Lower leg skin (tissue), 4 donors: Measurements from ENCODE around the gene LIX1. TPM values are rescaled to one million over a fixed set of nuclear protein-coding genes. Genes with fewer than 3 reads are reported as not detected.
"Not testable (repeated sequence)": the region's sequence is repeated elsewhere in the genome, so short reads cannot be mapped to it uniquely, and the experiment has no call there.

ENCODE experiments used
- DNase-seq, 2 donors: peaks; one replicate each; pipeline ENCODE4 v3.0.0-alpha.2; 2019; ENCODE audit warnings: low spot score in 2 of 2
- H3K4me3 ChIP-seq: fragments of 200-600 bp; sonication (generic); 2 replicates; pipeline ENCODE4 v1.5.1; 2017; ENCODE audit warnings: mild to moderate bottlenecking, low read depth; ENCODE audit not compliant: poor library complexity, severe bottlenecking
- POLR2A ChIP-seq, 2 donors: fragments of 450-650 bp; IDR thresholded peaks; one replicate each; pipeline ENCODE4 v1.6.1; 2016 to 2017; ENCODE audit warnings: antibody characterized with exemption in 2 of 2, mild to moderate bottlenecking in 1 of 2, moderate library complexity in 1 of 2
- WGBS, 2 donors: methylation state at CpG; one replicate each; pipeline ENCODE4 v1.1.5; 2018; 5-methylcytosine and 5-hydroxymethylcytosine counted together
- intact Hi-C: fragments of 100-400 bp; cut with DNase I; formaldehyde crosslinking; loops from one replicate; pipeline ENCODE4 v1.15.0; 2023; ENCODE audit warnings: low total_unique reads
- total RNA-seq, 4 donors: library from RNA; depleted of rRNA; stranded (reverse); fragments of >200 nt; gene quantifications; one replicate each; pipeline ENCODE4 v1.1.0, GENCODE V29; 2016
- TF ChIP-seq, protein P1 (sequence below), 3 donors: fragments of 450-650 bp; IDR thresholded peaks; one replicate each; pipeline ENCODE4 v1.5.1; 2016; ENCODE audit warnings: antibody characterized with exemption in 3 of 3, mild to moderate bottlenecking in 3 of 3, moderate library complexity in 2 of 3

The LIX1 gene
- total RNA-seq, 4 donors from 2014 or later = 0.19 TPM; not detected in 3

DNA sequence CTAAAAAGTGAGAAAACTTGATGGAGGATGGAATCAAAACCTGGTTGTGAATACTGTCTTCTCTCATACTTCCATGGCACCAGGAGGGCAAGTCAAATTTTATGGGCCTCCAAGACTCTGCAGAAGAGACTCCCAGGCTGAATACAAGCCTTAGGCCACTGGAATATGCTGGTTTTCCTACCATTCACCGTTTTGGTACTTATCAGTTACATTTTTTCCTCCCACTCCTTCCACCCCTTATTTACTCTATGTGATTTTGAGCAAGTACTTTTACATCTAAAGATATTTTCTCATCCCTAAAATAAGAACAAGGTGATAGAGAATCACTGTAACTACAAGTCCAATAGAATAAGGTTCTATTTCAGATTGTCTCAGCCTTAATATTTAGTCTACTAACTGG is 8.0 kb upstream of the LIX1 start:
- no peak for DNase-seq
- H3K4me3 ChIP-seq = no peak overlapping the region
- TF ChIP-seq POLR2A (IDR thresholded peaks at IDR 0.05) = no peak
- TF ChIP-seq, protein P1, sequence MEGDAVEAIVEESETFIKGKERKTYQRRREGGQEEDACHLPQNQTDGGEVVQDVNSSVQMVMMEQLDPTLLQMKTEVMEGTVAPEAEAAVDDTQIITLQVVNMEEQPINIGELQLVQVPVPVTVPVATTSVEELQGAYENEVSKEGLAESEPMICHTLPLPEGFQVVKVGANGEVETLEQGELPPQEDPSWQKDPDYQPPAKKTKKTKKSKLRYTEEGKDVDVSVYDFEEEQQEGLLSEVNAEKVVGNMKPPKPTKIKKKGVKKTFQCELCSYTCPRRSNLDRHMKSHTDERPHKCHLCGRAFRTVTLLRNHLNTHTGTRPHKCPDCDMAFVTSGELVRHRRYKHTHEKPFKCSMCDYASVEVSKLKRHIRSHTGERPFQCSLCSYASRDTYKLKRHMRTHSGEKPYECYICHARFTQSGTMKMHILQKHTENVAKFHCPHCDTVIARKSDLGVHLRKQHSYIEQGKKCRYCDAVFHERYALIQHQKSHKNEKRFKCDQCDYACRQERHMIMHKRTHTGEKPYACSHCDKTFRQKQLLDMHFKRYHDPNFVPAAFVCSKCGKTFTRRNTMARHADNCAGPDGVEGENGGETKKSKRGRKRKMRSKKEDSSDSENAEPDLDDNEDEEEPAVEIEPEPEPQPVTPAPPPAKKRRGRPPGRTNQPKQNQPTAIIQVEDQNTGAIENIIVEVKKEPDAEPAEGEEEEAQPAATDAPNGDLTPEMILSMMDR (IDR thresholded peaks at IDR 0.05) = no peak
- intact Hi-C loops = no loop called here
- 79 to 84% methylated on average over 1 of the region's 1 CpG for WGBS, 2 donors

DNA sequence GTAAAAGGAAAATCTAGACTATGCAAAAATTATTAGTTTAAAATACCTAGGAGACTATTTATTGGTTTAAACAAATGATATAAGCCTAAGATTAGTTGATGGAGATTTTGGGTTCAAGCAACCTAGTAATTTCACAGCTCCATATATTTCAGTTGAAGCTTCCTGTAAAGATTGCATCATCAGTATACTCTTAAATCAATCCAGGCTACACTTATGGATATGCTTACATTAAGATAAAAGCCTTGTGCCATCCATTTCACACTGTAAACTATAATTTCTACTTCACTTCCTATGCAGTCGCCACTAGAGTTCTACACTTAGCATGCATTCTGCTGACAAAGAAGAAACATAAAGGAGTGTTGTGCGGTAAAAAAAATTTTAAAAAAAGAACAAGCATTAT is 7.3 kb upstream of the LIX1 start:
- no peak overlapping the region for H3K4me3 ChIP-seq
- no peak for DNase-seq
- intact Hi-C loops = no loop called here
- WGBS, 2 donors = 81 to 85% methylated on average over 2 of the region's 2 CpGs
- no peak for TF ChIP-seq POLR2A (IDR thresholded peaks at IDR 0.05)
- TF ChIP-seq, protein P1 (IDR thresholded peaks at IDR 0.05) = no peak

DNA sequence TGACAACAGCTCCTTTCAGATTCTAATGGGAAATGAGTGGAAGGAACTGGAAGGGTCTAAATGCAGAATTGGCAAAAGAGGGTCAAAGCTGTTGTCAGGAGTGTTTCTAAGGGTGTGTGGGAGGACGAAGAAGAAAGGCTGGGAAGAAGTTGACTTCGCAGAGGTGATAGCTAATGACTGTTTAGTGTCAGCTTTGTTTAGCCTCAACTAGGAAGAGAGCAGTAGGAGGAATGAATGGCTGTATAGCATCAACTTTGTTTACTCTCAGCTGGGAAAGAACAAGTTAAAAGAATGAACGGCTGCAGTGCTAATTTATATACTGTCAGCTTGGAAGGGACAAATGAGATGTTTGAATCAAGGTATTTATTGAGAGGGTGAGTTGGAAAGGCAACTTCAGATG is 5.9 kb upstream of the LIX1 start:
- DNase-seq = no peak
- H3K4me3 ChIP-seq = no peak overlapping the region
- WGBS, 2 donors = 61 to 63% methylated on average over 3 of the region's 3 CpGs
- intact Hi-C loops = no loop called here
- TF ChIP-seq, protein P1 (IDR thresholded peaks at IDR 0.05) = no peak
- no peak for TF ChIP-seq POLR2A (IDR thresholded peaks at IDR 0.05)

DNA sequence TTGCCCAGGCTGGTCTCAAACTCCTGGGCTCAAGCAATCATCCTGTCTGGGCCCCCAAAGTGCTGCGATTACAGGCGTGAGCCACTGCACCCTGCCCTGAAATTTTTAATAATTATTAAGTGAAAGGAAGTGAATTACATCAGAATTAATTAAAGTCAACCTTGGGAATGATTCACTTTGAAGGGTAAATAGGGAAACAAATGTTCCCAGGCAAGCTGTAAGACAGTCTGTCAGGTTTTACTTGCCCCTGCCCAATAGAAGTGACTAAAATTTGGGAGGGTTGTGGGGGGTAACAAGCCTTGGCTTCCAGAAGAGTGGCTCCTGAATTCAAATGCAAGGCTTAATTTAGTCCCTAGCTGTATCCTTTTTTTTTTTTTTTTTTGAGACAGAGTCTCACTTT is 1.3 kb upstream of the LIX1 start:
- no peak for DNase-seq
- H3K4me3 ChIP-seq = no peak overlapping the region
- WGBS, 2 donors = 87 to 88% methylated on average over 2 of the region's 2 CpGs
- no peak for TF ChIP-seq POLR2A (IDR thresholded peaks at IDR 0.05)
- TF ChIP-seq, protein P1 (IDR thresholded peaks at IDR 0.05) = no peak
- intact Hi-C loops = no loop called here

DNA sequence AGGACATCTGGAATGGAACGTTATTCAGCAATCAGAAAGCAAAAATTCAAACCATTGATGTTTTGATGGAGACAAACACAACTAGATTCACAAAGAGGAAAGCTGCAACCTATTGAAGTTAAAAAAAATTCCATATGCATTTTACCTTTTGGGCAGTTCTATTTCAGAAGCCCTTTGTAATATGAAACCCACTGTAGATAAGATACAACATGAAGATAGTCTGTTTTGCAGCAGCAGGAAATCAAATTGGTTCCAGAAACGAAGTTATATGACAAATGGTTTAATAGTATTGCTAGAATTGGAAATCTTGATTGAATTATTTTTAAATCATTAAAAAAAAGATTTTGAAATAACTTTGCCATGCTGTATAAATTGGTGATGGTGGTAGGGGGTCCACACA is 872 bp downstream of the LIX1 start:
- TF ChIP-seq, protein P1 (IDR thresholded peaks at IDR 0.05) = no peak
- TF ChIP-seq POLR2A (IDR thresholded peaks at IDR 0.05) = no peak
- H3K4me3 ChIP-seq = no peak overlapping the region
- DNase-seq = no peak
- 60 to 66% methylated on average over 2 of the region's 2 CpGs for WGBS, 2 donors
- intact Hi-C loops = no loop called here

DNA sequence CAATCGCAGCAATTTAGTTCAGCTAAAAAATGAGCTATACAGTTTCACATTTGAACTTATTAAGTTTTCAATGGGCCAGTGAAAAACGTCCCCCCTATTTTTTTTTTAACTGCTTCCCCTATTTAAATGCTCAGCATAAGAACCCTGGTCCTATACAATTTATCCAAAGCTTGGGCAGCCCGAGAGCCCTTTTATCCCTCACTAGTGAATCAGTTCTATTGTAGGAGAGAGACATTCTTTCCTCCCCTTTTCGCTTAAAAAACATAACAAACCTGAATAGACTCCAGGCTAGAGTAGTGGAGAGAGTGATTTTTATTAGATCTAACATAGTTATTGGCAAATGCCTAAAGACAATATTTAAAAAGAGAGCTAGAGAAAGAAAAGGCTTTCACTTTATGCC is 1.4 kb downstream of the LIX1 start:
- TF ChIP-seq, protein P1 (IDR thresholded peaks at IDR 0.05) = no peak
- TF ChIP-seq POLR2A (IDR thresholded peaks at IDR 0.05) = no peak
- intact Hi-C loops = no loop called here
- WGBS, 2 donors = 57 to 67% methylated on average over 4 of the region's 4 CpGs
- DNase-seq = no peak
- no peak overlapping the region for H3K4me3 ChIP-seq

DNA sequence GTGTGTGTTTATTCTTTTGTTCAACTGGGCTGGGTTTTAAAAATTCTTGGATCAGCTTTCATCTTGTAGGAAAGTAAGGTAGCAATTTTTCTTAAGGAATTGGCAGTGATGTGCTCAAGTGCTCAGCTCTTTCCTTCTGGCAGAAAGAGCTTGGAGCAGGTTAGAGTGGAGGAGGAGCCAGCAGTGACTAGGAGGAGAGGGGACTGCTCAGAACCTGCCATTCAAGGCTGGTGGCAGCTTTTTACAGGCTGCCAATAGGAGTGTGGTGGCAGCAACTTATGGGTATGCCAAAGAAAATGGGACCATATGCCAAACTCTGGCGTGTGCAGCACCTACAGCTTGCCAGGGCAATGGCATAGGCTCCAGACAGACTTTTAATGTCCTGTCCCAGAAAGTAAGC is 2.2 kb downstream of the LIX1 start:
- intact Hi-C loops, H3K4me3 ChIP-seq, DNase-seq: not testable (repeated sequence)
- WGBS, 2 donors = 22 to 25% methylated on average over 1 of the region's 1 CpG
